GM19455 (cell line): ENCODE measurements around the gene PSMD2.
"Not testable (repeated sequence)": the region's sequence is repeated elsewhere in the genome, so short reads cannot be mapped to it uniquely, and the experiment has no call there.

ENCODE experiments used
- ATAC-seq: cut with Tn5 transposase; IDR thresholded peaks from one replicate; pipeline ENCODE4 v1.9.1; 2021; ENCODE audit not compliant: unreplicated experiment

PSMD2 gene

DNA sequence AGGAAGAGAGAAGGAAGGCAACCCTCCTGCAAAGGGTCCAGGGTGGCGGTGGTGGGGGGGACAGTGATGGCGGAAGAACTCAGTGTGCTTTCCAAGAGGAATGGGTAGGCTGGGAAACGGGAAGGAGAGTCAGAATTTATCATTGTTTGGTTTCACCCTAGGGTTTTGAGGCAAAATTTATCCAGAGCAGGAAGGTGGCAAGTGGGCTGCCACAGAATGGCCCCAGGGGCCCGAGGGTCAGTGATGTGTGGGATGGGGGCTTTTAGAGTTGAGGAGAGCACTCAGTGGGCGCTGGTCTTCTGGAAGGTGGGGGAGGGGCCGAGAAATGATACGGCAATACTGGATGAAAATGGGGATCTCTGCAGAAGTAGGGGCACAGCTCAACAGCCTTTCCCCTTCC lies 38.9 kb downstream of the PSMD2 start:
- no peak for ATAC-seq

DNA sequence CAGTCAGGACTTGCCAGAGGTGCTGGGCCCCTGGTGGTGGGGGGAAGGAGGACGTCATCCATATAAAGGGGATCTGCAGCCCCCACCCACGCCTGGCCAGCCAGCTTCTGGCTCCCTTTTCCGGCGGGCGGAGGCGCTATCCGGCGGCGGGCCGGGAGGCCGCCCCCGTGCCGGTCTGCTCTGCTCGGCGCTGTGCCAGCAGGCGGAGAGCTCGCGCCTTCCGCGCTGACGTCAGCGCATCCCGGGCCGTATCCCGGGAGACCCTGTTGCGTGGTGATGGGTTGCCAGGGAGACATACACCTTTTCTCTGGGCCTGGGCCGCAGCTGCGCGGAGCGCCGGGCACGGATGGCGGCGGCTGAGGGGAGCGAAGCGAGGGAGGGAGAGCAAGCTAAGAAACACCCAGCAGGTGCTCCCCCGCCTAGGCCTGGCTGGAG lies 39.5 kb downstream of the PSMD2 start:
- ATAC-seq: no peak

DNA sequence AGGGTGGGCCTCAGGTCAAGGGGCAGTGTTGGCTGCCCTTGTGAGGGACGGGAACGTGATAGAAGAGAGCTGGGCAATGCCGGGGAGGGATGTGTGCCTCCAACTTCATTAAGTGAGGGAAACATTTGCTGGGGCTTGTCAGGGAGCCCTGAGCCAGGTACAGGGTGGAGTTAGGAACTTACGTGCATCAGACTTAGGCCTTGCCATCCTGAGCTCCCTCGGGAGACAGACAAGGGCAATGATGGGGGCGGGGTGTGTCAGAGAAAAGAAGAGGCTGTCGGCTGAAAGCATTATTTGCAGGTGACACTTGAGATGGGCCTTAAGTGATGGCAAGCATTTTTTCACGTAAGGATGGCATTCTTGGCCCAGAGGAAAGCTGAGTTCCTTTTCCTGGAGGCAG lies 40.0 kb downstream of the PSMD2 start:
- ATAC-seq: no peak

DNA sequence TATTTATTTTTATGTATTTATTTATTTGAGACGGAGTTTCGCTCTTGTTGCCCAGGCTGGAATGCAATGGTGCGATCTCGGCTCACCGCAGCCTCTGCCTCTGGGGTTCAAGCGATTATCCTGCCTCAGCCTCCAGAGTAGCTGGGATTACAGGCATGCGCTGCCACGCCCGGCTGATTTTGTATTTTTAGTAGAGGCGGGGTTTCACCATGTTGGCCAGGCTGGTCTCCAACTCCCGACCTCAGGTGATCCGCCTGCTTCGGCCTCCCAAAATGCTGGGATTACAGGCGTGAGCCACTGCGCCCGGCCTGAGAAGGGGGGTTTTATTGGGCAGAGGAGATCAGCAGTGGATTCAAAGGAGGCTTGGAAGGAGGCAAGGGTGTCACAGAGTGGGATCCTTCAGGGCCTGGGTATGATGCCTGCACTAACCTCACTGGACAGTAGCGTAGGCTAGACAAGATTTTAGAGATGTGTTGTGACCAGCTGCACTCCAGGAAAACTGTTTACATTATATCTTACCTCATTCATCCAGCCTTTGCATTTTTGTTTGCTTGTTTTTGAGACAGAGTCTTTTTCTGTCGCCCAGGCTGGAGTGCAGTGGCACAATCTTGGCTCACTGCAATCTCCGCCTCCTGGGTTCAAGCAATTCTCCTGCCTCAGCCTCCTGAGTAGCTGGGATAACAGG lies 40.6 kb downstream of the PSMD2 start:
- not testable (repeated sequence) for ATAC-seq

DNA sequence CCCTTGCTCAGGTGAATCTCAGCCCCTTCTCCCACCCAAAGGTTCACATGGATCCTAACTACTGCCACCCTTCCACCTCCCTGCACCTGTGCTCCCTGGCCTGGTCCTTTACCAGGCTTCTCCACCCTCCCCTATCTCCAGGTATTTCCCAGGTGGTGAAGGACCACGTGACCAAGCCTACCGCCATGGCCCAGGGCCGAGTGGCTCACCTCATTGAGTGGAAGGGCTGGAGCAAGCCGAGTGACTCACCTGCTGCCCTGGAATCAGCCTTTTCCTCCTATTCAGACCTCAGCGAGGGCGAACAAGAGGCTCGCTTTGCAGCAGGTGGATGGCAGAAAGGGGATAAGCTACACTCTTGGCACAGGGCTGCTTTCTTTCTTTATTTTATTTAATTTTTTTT lies 42.9 kb downstream of the PSMD2 start:
- no peak for ATAC-seq

DNA sequence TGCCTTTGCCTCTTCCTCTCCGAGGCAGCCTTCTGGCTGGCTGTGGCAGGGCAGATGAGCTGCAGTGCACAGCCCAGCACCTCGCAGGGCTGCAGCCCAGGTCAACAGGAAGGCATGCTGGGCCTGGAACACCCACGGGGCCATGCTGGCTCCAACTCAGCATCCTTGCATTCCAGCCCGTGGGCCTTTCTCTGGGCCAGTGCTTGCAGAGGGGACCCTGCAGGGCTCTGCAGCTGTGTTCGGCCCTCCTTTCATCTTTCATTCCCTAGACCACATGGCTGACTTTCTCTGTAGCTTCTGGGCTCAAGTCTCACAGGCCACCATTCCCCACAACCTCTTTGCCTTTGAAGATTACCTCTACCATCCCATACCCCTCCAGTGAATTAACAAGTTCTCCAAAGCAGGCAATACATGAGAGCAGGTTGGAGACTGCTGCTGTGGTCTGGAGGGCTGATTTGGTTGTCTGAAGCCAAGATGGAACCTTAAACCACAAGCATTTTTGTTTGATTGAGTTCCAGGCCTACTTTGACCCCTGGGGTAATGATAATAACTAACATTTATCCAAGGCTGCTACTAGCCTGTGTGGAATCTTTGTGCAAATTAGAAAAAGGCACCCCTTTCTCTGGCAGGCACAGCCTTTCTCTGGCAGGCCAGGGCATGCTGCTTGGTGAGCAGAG lies 44.3 kb downstream of the PSMD2 start:
- no peak for ATAC-seq

DNA sequence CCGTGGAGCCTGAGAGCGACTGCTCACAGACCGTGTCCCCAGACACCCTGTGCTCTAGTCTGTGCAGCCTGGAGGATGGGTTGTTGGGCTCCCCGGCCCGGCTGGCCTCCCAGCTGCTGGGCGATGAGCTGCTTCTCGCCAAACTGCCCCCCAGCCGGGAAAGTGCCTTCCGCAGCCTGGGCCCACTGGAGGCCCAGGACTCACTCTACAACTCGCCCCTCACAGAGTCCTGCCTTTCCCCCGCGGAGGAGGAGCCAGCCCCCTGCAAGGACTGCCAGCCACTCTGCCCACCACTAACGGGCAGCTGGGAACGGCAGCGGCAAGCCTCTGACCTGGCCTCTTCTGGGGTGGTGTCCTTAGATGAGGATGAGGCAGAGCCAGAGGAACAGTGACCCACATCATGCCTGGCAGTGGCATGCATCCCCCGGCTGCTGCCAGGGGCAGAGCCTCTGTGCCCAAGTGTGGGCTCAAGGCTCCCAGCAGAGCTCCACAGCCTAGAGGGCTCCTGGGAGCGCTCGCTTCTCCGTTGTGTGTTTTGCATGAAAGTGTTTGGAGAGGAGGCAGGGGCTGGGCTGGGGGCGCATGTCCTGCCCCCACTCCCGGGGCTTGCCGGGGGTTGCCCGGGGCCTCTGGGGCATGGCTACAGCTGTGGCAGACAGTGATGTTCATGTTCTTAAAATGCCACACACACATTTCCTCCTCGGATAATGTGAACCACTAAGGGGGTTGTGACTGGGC lies 45.7 kb downstream of the PSMD2 start:
- ATAC-seq: no peak

DNA sequence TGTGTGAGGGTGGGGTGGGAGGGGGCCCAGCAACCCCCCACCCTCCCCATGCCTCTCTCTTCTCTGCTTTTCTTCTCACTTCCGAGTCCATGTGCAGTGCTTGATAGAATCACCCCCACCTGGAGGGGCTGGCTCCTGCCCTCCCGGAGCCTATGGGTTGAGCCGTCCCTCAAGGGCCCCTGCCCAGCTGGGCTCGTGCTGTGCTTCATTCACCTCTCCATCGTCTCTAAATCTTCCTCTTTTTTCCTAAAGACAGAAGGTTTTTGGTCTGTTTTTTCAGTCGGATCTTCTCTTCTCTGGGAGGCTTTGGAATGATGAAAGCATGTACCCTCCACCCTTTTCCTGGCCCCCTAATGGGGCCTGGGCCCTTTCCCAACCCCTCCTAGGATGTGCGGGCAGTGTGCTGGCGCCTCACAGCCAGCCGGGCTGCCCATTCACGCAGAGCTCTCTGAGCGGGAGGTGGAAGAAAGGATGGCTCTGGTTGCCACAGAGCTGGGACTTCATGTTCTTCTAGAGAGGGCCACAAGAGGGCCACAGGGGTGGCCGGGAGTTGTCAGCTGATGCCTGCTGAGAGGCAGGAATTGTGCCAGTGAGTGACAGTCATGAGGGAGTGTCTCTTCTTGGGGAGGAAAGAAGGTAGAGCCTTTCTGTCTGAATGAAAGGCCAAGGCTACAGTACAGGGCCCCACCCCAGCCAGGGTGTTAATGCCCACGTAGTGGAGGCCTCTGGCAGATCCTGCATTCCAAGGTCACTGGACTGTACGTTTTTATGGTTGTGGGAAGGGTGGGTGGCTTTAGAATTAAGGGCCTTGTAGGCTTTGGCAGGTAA lies 46.5 kb downstream of the PSMD2 start:
- no peak for ATAC-seq

DNA sequence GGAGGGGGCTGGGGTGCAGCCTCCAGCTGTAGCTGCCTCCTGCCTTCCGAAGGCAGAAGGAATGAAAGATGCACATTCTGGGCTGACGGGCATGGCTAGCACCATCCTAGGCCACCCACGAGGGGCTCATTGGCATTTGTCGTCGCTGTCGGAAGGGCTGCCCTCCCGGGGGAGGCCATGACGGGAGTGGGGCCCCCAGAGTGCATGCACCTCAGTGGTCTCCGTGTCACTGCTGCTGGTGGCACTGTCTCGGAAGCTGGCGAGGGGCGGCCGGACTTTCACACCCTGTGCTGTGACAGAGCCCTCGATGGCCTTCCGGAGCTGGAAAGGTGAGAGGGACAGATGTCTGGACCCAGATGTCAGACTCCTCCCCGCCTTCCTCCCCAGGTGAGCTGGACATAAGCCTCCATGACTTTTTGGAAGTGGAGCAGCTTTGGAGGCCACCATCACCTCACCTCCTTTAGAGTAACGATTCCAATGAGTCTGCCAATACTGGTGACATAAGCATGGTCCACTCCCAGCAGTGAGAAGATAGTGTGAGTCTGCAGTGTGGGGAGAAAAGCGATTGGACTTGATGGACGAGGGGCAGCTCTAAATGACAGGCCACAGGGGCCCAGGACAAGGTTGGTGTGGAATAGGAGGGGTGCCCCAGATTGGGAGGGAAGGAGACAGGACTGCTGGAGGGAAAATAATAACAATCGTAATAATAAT lies 47.6 kb downstream of the PSMD2 start:
- no peak for ATAC-seq

DNA sequence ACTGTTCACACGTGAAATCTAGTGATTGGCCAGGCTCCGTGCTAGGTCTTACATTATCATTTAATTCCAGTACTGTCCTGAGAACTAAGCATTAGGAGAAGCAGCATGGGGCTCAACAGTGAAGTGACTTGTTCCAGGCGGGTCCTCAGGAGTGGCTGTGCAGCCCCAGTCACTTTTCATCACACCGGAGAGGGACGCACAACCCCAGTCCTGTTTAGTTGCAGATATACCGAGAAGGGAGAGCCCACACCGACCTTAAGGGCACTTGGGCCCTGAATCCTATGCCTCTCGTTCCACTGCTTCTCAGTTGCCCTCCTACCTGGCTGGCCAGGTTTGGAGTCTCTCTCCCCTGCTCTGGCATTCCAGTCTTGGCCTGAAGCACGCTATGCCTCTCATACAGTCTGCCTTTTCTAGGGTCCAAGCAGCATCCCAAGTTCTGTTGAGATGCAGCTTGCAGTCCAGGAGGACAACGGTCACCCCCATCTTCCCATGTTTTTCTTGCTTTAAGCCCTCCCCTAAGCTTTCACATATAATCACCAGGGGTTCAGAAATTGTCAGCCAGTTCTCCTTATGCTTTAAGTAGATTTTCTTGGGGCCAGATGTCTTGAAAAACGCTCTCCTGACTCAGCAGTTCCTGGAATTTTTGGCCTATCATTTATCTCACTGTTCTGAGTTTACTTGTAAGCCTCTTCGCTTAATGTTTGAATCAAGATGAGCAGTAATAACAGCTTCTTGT lies 48.4 kb downstream of the PSMD2 start:
- ATAC-seq: no peak

DNA sequence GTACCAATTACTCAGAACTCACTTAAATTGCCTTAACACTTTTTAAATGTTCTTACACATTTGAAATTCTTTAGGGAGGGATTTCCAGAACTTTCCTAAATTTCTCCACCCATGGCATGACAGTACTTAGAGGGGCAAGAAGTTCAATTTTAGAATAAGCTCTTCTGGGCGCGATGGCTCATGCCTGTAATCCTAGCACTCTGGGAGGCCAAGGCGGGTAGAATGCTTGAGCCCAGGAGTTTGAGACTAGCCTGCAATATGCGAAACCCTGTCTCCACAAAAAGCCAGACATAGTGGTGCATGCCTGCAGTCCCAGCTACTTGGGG lies 49.0 kb downstream of the PSMD2 start:
- no peak for ATAC-seq

DNA sequence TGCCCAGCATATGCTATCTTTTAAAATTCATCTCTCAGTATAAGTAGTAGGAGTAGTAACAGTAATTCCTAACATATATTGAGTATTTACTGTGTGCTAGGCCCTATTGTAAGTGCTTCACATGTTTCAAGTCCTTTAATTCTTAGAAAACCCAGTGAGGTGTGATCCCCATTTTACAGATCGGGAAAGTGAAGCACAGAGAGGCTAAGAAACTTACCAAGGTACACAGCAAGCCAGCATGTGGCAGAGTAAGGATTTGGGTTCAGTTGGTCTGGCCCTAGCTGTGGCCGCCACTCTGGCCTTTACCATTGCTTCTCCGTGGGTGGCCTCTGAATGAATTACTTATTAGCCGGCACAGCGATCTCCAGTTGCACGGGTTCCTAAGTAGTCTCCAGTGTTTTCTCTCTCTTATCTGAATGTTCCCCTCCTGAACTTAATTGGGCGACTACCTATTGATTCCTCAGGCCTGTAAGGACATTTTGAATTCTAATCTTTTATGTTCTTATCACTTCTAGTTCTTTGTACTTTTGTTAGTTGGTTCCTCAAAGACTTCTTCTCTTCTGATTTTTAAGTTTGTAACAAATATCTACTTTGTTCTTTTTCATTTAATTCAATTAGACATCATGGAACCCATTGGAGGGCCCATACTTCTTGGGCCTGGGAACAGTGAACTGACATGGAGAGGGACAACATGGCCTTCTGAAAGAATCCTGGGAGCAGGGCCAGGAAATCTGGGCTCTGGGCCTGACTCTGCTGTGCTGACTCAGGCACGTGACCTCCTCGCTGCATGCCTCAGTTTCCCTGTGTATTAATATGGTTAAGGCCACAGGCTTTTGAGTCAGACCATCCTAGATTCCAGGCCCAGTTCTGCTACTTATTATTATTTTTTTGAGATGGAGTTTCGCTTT lies 50.8 kb downstream of the PSMD2 start:
- no peak for ATAC-seq

DNA sequence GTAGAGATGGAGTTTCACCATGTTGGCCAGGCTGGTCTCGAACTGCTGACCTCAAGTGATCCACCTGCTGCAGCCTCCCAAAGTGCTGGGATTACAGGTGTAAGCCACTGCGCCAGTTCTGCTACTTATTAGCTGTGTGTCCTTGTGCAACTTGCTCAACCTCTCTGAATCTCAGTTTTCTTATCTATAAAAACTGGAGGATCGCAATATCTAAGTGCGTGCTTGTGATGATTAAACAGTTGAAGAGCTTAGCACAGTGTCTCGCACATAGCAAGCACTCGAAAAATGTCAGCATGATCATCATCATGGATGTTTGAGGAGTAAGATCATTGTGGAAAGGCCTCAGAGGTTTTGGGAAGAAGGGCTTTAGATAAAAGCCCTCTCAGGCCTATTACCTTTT lies 51.6 kb downstream of the PSMD2 start:
- ATAC-seq: no peak

DNA sequence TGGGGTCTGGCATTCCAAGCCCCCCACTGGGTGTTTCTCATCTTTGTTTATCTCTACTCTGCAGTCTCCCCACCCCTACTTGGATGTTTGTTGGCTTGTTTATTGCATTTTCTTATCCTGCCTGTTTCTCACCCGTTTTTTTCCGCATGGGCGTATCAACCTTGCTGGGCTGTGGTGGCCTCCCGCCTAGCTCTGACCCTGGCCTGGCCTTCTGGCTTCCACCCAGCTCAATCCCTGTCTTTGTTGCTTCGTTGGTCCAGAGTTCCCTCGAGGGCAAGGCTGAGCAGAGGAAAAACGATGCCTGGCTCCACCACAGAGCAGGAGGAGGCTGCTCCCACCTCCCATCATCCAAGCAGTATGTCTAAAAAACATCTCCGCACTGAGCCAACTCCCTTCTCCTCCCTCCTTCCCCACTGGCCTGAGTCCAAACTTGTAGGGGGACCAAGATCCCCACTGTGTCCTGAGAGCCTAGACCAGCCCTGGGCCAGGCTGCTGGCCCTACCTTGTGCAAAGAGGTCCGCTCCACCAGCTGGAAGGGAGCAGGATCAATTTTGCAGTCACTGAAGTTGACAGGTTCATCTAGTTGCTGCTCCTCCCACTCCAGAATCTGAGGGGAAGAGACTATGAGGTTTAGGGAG lies 52.6 kb downstream of the PSMD2 start:
- ATAC-seq: no peak

DNA sequence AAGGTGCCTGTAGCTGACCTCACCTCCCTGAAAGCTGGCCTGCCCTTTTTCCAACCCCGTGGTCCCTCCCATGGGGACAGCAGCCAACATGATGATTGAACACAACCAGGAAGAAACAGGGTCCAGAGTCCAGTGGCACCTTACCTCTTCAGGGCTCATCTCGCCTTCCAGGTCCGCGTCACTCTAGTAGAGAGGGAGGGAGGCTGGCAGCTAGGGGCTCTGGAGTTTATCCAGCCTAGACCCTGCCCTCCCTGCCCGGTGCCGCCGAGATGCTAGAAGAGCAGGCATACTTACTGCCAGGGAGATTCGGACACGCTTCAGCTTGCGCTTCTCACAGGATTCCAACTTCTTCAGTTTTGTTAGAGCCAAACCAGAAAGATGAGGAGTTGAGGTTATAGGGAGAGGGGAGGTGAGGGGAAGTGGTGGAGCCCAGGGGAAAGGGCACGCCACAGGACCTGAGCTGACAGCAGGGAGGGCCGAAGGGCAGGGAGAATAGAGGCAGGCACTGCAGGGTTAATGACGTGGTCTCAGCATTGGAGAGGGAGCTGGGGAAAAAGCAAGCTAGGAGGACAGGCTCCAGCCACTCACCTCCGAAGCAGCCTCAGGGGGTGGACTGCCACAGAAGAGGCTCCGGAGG lies 53.2 kb downstream of the PSMD2 start:
- no peak for ATAC-seq

DNA sequence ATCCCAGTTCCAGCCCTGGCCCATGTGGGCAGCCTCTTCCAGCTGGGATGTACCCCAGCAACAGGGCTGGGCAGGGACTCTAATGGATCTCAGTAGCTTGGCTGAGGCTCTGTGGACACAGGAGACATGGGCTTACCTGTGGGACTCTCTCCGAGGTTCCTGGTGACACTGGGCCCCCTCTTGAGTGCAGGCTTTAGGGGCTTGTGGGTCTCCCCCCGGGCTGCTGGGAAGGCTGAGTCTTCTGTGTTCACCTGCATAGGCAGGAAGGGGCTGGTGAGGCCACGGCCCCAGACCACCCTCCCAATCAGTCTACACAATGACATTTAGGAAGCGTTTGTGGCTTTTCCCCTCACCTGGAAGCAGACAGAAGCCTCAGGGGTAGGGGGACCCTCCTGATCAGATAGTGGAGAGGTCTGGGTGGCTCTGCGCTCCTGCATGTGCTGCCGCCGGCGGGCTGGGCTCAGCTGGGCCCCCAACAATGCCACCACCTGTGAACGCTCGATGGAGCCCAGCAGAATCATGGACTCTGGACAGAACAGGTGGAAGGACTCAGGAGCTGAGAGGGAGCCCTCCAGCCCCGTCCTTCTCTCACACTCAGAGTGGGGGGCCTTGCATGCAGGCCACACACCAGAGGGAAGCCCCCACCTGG lies 54.0 kb downstream of the PSMD2 start:
- no peak for ATAC-seq

DNA sequence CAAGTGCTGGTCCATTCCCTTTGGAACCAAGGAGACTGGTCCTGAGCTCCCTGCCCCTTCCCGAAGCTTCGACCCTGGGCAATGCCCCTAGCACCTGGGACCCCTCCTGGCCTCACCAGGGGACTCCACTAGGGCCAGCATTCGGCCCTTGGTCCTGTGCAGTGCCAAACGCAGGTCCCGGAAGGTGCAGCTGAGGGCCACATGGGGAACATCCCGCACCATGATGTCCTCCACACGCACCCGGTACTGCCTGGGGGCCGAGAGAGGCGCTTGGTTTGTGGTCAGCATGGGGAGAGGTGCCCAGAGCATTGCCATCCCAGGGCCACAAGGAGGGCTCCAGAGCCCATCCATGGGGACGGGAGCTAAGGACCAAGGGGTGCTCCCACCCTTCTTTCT lies 54.5 kb downstream of the PSMD2 start:
- no peak for ATAC-seq
